GM19025 (cell line): ENCODE measurements around the gene TNFSF12.
A peak's percentile ranks its signal among the peaks of the same experiment; 100 is the strongest.

Source experiments
- ATAC-seq: cut with Tn5 transposase; IDR thresholded peaks from one replicate; pipeline ENCODE4 v1.9.1; 2021; ENCODE audit warnings: mild to moderate bottlenecking, low read depth, moderate library complexity; ENCODE audit not compliant: unreplicated experiment

The TNFSF12 gene

DNA sequence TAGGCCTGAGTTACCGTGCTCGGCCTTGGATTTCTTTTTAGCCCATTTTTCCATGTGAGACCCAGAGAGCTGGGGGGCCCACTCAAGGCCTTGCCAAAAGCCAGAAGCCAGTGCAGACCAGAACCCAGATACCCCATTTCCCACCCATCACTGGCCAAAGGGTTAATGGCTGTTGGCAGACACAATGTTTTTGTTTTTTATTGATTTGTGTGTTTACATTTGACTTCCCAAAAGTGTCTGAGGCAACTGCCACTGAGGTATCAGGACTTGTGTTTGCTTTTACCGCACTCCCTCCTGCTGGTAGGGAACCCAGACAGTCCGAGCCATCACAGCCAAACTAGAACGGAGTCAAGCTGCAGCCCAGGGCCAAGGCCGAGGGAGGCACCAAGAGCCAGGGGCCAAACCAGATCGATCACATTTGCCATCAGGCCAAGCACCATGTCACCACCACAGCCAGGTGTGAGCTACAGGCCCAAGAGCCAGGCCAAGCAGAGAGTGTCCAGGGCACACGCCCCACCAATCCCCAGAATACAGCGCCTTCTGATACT is 7.7 kb upstream of the TNFSF12 start:
- ATAC-seq: no peak

DNA sequence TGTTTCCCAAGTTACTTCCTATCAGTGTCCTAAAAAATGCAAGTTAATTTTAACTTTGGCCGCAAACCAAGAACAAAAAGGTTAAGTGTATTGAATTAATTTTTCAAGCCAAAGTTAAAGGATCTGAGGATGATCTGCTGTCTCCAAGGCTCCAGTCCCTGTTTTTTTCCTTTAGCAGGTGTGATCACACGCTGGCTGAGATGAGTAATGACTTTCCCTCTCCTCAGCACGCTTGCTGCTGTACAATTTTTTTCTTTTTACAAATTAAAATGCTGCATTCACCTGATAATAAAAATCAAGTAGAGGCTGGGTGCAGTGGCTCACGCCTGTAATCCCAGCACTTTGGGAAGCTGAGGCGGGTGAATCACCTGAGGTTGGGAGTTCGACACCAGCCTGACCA is 3.9 kb upstream of the TNFSF12 start:
- ATAC-seq: no peak

DNA sequence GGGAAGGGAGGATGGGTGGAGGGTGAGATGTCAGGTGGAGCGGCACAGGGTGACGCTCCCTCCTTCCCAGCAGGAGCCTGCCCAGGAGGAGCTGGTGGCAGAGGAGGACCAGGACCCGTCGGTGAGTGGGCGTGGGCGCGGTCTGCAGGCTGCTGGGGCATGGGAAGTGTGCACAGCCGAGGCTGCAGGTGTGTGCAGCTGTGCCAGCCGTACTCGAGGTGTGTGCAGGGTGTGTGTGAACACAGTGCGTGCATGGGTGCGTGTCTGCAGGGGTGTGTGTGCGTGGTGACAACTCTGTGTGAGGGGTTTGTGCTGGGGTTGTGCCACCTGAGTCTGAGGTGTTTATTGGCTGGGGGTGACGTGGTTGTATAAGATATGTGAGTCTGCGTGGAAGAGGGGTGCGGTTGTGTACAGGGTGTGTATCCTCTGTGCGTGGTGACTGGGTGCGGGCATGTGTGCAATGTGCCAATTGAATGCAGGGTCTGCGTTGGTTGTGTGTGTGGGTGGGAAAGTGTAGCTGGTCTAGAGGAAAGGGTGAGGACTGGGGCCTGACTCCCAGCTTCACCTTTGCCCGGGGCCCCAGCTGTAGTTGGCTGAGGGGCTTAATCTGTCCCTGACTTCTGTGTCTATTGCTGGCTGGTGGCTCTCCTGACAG is 670 bp downstream of the TNFSF12 start:
- no peak for ATAC-seq

DNA sequence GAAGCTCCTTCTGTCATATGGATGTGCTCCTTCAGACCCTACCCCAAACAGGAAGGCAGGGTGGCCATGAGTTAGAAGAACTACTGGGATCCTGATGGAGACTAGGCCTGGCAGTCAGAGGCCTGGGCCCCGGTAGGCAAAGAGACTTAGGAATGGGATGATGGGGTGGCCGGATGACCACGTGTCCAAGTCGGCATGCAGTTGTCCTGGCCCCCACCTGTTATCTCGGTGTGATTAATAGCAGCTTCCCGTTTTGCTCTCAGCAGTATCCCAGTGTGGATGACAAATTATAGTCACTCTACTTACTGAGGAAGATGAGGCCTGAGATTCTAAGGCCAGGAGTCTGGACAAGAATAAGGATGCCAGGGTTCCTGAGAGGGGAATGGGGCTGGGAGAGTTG is 1.5 kb downstream of the TNFSF12 start:
- ATAC-seq: no peak

DNA sequence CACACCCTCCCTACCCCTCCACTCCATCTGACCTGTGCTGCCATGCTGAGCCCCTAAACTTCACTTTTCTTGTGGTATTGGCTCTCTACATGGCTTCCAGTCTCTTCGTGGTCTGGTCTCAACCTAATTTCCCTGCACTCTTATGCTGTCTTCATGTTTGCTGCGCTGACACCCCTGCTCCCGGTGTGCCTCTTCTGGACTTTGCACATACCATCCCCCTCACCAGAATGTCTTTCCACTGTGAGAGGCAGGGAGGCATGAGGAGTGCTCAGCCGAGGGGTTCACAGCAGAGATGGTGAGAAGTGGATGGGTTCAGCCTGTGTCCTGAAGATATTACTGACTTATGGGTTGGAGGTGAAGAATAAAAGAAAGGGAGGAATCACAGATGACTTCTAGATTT is 2.5 kb downstream of the TNFSF12 start:
- ATAC-seq: no peak

DNA sequence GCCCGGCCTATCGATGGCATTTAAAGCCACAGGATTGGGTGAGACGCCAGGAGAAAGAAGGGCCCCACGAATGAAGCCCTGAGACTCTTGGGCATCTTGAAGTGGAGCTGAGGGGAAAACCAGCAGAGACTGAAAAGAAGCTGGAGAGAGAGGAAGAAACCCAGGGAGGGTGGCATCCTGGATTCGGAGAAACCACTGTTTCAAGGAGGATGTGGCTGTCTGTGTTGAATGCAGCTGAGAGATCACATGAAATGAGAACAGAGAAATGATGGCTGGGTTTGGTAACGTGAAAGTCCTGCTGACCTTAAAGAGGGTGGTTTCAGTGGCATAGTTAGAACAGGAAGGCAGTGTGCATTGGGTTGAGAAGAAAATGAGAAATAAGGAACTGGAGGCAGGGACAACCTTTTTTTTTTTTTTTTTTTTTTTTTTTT is 3.8 kb downstream of the TNFSF12 start:
- no peak for ATAC-seq

DNA sequence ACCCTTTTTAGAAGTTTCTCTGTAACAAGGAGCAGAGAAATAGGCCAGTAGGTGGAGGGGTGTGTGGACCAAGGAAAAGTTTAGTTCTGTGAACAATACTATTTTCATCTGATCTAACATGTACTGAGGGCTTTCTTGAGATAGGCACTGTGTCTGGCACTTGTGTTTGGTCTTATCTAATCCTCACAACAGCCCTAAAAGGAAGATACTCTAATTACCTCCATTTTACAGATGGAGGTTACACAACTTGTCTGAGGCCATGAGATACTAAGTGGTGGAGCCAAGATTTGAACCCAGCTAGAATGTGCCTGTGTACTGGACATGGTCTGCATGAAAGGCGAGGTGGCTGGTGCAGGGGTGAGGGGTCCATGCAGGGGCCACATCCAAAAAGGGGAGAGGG is 4.5 kb downstream of the TNFSF12 start:
- ATAC-seq: no peak

DNA sequence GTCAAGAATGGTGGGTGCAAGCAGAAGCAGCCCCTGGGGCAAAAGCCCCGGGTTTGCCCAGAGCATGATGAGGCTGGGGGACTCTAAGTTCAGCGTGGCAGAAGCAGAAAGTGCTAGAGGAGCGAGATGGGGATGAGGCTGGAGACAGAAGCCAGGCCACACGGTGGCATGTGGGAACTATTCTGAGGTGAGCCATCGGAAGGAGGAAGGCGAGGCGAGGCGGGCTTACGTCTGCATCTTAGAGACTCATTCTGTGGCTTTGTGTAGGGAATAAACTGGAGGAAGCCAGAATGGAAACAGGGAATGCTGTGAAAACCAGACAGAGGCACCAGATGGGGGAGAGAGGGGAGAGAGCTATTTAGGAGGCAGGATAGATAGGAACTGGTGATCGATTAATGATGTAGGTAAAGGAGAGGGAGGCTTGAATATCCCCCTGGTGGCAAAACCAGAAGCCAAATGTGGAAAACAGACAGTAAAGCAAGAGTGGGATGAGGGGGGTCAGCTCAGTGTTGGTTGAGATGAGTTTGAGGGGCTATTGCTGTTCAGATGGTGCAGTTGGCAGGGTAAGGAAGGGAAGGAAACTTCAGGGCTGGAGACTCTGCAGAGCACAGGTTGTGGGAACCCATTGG is 6.6 kb downstream of the TNFSF12 start:
- ATAC-seq: no peak

DNA sequence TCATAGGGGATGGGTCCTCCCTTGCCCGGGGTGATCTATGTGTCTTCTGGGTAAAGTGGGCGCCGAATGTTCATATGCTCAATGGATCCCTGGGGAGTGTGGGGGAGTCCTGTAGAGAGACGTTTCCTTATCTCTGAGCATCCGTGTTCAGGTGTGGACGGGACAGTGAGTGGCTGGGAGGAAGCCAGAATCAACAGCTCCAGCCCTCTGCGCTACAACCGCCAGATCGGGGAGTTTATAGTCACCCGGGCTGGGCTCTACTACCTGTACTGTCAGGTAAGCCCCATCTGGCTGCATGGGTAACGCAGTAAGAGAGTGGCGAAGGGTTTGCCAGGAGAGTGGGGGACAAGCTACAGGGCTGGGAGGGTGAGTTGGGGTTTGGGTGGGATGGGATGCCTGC is 7.8 kb downstream of the TNFSF12 start:
- no peak for ATAC-seq

DNA sequence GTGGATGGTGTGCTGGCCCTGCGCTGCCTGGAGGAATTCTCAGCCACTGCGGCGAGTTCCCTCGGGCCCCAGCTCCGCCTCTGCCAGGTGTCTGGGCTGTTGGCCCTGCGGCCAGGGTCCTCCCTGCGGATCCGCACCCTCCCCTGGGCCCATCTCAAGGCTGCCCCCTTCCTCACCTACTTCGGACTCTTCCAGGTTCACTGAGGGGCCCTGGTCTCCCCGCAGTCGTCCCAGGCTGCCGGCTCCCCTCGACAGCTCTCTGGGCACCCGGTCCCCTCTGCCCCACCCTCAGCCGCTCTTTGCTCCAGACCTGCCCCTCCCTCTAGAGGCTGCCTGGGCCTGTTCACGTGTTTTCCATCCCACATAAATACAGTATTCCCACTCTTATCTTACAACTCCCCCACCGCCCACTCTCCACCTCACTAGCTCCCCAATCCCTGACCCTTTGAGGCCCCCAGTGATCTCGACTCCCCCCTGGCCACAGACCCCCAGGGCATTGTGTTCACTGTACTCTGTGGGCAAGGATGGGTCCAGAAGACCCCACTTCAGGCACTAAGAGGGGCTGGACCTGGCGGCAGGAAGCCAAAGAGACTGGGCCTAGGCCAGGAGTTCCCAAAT is 8.4 kb downstream of the TNFSF12 start:
- no peak for ATAC-seq

DNA sequence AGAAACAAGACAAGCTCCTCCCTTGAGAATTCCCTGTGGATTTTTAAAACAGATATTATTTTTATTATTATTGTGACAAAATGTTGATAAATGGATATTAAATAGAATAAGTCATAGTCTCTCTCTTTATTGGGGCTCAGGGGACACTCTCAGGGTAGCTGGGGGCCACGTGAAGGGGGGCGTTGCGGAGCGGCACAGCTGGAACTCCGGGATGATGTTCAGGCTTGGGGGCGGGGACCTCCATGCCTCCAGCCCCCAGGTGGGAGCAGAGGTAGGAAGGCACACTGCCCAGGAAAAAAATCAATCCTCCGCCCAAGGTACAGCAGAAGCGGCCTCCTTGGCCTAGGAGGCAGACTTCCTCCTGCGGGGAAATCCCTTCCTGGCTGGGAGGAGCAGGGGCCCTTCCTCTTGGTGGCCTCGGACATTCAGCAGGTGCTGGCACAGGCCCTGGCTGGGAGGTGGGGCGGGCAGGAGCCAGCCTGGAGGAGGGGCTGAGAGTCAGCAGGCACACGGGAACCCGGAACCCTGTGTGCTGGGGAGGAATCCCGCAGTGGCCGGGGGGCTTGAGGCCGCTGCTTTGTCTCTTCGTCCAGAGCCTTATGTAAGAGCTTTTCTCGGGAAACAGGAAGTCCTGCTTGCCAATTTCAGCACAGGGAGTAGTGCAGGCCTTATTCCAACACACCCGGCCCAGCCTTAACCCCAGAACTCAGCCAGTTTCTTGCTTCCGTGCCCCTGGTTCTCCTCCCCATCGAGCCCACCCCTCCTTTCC is 9.1 kb downstream of the TNFSF12 start:
- no peak for ATAC-seq

DNA sequence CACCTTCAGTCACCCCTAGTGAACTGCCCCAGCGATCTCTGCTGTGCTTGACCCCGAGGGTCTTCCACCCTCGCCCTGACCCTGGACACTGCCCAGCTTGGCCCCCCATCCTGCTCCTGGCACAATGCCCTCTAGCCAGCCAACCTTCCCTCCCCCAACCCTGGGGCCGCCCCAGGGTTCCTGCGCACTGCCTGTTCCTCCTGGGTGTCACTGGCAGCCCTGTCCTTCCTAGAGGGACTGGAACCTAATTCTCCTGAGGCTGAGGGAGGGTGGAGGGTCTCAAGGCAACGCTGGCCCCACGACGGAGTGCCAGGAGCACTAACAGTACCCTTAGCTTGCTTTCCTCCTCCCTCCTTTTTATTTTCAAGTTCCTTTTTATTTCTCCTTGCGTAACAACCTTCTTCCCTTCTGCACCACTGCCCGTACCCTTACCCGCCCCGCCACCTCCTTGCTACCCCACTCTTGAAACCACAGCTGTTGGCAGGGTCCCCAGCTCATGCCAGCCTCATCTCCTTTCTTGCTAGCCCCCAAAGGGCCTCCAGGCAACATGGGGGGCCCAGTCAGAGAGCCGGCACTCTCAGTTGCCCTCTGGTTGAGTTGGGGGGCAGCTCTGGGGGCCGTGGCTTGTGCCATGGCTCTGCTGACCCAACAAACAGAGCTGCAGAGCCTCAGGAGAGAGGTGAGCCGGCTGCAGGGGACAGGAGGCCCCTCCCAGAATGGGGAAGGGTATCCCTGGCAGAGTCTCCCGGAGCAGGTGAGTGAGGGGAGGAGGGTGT is 9.9 kb downstream of the TNFSF12 start, which contains the start of gene TNFSF13:
TSS of gene TNFSF13 (plus strand) at position 207 of the 776 bp plus-strand sequence. CDS start at position 497, 290 bp downstream.
- ATAC-seq: no peak

DNA sequence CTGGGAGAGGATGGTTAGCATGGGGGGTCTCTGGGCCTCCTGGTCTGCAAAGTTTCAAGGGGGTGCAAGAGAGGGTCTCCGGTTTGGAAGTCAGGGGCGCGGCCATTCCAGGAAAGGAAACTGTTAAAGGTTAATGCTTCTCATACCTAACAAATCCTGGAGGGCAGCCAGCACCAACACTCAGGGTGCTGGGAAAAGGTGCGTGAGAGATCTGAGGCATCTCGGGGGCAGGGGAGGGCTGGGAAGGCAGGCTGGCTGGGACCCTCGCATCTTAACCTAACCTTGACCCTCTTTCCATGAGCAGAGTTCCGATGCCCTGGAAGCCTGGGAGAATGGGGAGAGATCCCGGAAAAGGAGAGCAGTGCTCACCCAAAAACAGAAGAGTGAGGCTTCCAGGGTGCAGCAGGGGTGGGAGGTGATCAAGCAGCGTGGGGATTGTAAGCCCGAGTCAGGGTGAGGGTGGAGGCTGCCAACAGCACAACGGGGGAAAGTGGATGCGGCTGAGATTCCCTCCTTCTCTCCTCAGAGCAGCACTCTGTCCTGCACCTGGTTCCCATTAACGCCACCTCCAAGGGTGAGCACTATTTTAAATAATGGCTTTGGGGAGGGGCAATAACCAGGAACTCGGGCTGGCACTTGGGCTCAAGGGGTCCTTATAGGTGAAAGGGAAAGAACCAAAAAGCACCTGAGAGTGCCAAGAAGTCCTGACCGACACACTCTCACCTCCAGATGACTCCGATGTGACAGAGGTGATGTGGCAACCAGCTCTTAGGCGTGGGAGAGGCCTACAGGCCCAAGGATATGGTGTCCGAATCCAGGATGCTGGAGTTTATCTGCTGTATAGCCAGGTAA is 10.7 kb downstream of the TNFSF12 start:
- ATAC-seq: no peak

DNA sequence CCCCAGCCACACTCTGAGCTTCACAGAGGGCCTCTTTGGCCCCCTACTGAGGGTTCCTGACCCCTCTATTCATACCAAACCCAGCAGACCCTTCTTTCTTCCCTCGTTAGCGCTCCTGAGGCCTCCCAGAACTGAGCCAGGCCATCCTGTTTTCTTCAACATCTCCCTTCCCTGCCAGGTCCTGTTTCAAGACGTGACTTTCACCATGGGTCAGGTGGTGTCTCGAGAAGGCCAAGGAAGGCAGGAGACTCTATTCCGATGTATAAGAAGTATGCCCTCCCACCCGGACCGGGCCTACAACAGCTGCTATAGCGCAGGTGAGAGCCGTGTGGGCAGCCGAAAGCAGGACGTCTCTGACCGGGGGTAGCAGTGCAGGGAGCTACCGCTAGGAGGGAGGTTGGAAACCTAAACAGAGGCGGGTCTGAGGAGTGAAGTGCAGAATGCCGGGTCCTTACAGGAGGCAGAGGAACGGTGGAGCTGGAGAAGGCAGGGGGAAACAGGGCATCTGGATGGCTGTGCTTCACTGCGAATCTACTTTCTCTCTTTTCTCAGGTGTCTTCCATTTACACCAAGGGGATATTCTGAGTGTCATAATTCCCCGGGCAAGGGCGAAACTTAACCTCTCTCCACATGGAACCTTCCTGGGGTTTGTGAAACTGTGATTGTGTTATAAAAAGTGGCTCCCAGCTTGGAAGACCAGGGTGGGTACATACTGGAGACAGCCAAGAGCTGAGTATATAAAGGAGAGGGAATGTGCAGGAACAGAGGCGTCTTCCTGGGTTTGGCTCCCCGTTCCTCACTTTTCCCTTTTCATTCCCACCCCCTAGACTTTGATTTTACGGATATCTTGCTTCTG is 11.5 kb downstream of the TNFSF12 start:
- no peak for ATAC-seq

DNA sequence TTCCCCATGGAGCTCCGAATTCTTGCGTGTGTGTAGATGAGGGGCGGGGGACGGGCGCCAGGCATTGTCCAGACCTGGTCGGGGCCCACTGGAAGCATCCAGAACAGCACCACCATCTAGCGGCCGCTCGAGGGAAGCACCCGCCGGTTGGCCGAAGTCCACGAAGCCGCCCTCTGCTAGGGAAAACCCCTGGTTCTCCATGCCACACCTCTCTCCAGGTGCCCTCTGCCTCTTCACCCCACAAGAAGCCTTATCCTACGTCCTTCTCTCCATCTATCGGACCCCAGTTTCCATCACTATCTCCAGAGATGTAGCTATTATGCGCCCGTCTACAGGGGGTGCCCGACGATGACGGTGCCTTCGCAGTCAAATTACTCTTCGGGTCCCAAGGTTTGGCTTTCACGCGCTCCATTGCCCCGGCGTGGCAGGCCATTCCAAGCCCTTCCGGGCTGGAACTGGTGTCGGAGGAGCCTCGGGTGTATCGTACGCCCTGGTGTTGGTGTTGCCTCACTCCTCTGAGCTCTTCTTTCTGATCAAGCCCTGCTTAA is 12.2 kb downstream of the TNFSF12 start:
- ATAC-seq: peak; percentile 36

DNA sequence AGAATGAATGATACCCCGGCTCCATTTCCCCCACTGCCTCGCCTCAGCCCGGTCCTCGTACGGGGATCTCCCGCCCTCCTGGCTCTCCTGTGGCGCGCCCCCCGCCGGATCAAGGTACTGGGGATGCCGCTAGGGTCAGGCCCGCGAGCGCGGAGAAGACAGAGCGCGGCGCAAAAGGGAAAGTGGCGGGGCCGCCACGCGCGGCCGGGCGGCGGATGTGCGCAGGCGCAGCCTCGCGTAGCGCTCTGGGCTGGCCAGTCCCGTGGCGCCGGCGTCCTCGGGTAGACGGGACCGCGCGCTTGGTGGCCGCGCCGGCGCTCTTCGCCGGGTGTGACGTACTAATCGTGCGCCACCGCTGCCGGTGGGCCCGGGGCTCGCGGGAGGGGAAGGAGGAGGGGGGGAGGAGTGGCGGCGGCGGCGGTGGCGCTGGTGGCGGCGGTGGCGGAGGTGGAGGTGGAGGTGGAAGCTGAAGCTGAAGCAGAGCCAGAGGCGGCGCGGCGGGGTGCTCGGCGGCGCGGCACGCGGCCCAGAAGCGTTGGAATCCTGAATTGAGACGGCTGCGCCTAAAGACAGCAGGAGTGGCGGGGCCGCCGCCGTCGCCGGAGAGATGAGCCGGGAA is 12.8 kb downstream of the TNFSF12 start, which contains the start of gene SENP3:
TSS of gene SENP3 (plus strand) at position 331 of the 619 bp plus-strand sequence. CDS start 1,158 bp downstream, outside the sequence.
- peak; percentile 70 for ATAC-seq

DNA sequence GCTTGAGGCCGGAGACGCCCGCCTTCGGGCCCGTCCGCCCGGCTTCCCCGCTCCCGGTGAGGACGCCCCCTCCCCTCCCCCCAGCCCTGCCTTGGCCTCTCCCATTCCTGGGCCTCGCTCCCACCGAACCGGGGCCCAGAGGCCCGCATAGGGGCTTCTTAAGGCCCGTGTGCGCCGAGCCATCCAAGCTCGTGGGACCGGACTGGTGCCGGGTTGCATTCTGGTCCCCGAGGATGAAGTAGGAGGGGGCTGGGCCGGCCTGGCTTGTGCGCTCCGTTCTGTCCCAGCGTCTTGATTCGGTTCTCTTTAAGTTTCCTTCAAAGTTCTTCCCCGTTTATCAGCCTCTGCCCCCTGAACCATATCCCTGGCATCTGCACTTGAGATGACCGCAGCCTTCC is 13.3 kb downstream of the TNFSF12 start:
- no peak for ATAC-seq
